GM23338 (cell line): ENCODE data around the gene FHAD1. TPM values are rescaled to one million over a fixed set of nuclear protein-coding genes. Genes with fewer than 3 reads are reported as not detected.

ENCODE experiments used
- ATAC-seq: fragments of 200-7000 bp; cut with Tn5 transposase; 3 replicates; pipeline ENCODE4 v1.9.1; 2020
- DNase-seq: peaks from one replicate; pipeline ENCODE4 v3.0.0-alpha.2; 2015; ENCODE audit warnings: low spot score
- H2AFZ ChIP-seq: fragments of 200-600 bp; sonication (generic); 2 replicates; pipeline ENCODE4 v1.8.0; 2016; ENCODE audit warnings: antibody characterized with exemption, mild to moderate bottlenecking, moderate library complexity
- H3F3A ChIP-seq: fragments of 200-600 bp; sonication (generic); replicated peaks from 2 replicates; pipeline ENCODE4 v1.8.0; 2017; ENCODE audit warnings: antibody characterized with exemption, mixed run types, low read depth
- H3K27ac ChIP-seq: fragments of 200-600 bp; sonication (generic); 2 replicates; pipeline ENCODE4 v1.6.1; 2016; ENCODE audit warnings: low read depth
- H3K27me3 ChIP-seq: fragments of 200-600 bp; sonication (generic); 2 replicates; pipeline ENCODE4 v1.8.0; 2016; ENCODE audit warnings: mild to moderate bottlenecking, mixed run types, moderate library complexity; ENCODE audit not compliant: insufficient read depth
- H3K36me3 ChIP-seq: fragments of 200-600 bp; sonication (generic); 2 replicates; pipeline ENCODE4 v1.8.0; 2016; ENCODE audit warnings: mild to moderate bottlenecking; ENCODE audit not compliant: insufficient read depth
- H3K4me1 ChIP-seq: fragments of 200-600 bp; sonication (generic); 2 replicates; pipeline ENCODE4 v1.8.0; 2016; ENCODE audit warnings: mild to moderate bottlenecking, moderate library complexity; ENCODE audit not compliant: insufficient read depth
- H3K4me2 ChIP-seq: fragments of 200-600 bp; sonication (generic); 2 replicates; pipeline ENCODE4 v1.7.1; 2017; ENCODE audit warnings: mixed run types
- H3K4me3 ChIP-seq: fragments of 200-600 bp; sonication (generic); 2 replicates; pipeline ENCODE4 v1.6.1; 2016; ENCODE audit warnings: mixed run types
- H3K79me2 ChIP-seq: fragments of 200-600 bp; sonication (generic); replicated peaks from 2 replicates; pipeline ENCODE4 v1.8.0; 2017; ENCODE audit warnings: mild to moderate bottlenecking; ENCODE audit not compliant: insufficient read depth
- H3K9me2 ChIP-seq: fragments of 200-600 bp; sonication (generic); 2 replicates; pipeline ENCODE4 v1.8.0; 2017; ENCODE audit not compliant: insufficient read depth
- H4K20me1 ChIP-seq: fragments of 200-600 bp; sonication (generic); replicated peaks from 2 replicates; pipeline ENCODE4 v1.8.0; 2017; ENCODE audit warnings: mild to moderate bottlenecking; ENCODE audit not compliant: insufficient read depth
- H3K27ac Mint-ChIP-seq: 2 replicates; pipeline ENCODE4 v1.8.0; 2020; ENCODE audit warnings: inconsistent platforms, mild to moderate bottlenecking, moderate library complexity, mixed read lengths
- H3K27me3 Mint-ChIP-seq: 3 replicates; pipeline ENCODE4 v1.8.0; 2022; ENCODE audit warnings: low read depth, mild to moderate bottlenecking, moderate library complexity, mixed read lengths, inconsistent platforms; ENCODE audit not compliant: insufficient read depth, poor library complexity
- H3K36me3 Mint-ChIP-seq: 3 replicates; pipeline ENCODE4 v1.8.0; 2021; ENCODE audit warnings: low read depth, mild to moderate bottlenecking, inconsistent platforms, moderate library complexity, mixed read lengths
- H3K4me1 Mint-ChIP-seq: 3 replicates; pipeline ENCODE4 v1.8.0; 2020; ENCODE audit warnings: mild to moderate bottlenecking, inconsistent platforms, mixed read lengths
- H3K4me3 Mint-ChIP-seq: 3 replicates; pipeline ENCODE4 v1.8.0; 2021; ENCODE audit warnings: moderate library complexity, mild to moderate bottlenecking, inconsistent platforms, mixed read lengths
- H3K9me3 Mint-ChIP-seq: 3 replicates; pipeline ENCODE4 v1.8.0; 2020; ENCODE audit warnings: moderate library complexity, mild to moderate bottlenecking, inconsistent platforms, mixed read lengths
- CREB1 ChIP-seq: fragments of 250-450 bp; sonication (Bioruptor Pico); IDR thresholded peaks from 2 replicates; pipeline ENCODE4 v1.5.0; 2020; ENCODE audit warnings: low read depth, mild to moderate bottlenecking, moderate library complexity
- CTCF ChIP-seq, 2 experiments: fragments of 200-600 bp in 1 of 2; sonication (generic) in 1 of 2; conservative IDR thresholded peaks; 2 replicates each; pipeline versions ENCODE4 v1.5.1 to v1.6.1; 2016 to 2017; ENCODE audit warnings: antibody characterized with exemption in 2 of 2, low read depth in 2 of 2, mild to moderate bottlenecking in 2 of 2, moderate library complexity in 1 of 2
- EZH2 ChIP-seq: fragments of 200-600 bp; sonication (generic); IDR thresholded peaks from one replicate; pipeline ENCODE4 v1.8.0; 2017; ENCODE audit warnings: antibody characterized with exemption, mild to moderate bottlenecking, low read depth; ENCODE audit not compliant: unreplicated experiment
- EZH2phosphoT487 ChIP-seq: fragments of 200-600 bp; sonication (generic); IDR thresholded peaks from one replicate; pipeline ENCODE4 v1.8.1; 2018; ENCODE audit warnings: antibody characterized with exemption; ENCODE audit not compliant: unreplicated experiment
- JUNB ChIP-seq: IDR thresholded peaks from one replicate; pipeline ENCODE4 v1.6.1; 2016; ENCODE audit warnings: antibody characterized with exemption; ENCODE audit not compliant: unreplicated experiment
- NANOG ChIP-seq: IDR thresholded peaks from 2 replicates; pipeline ENCODE4 v1.6.1; 2016; ENCODE audit warnings: antibody characterized with exemption, borderline replicate concordance
- POLR2AphosphoS5 ChIP-seq: IDR thresholded peaks from 2 replicates; pipeline ENCODE4 v1.6.1; 2016; ENCODE audit warnings: antibody characterized with exemption, low read depth
- STAT1 ChIP-seq: IDR thresholded peaks from one replicate; pipeline ENCODE4 v1.6.1; 2016; ENCODE audit warnings: antibody characterized with exemption; ENCODE audit not compliant: unreplicated experiment
- ZNF114 ChIP-seq: fragments of 250-450 bp; sonication (Bioruptor Pico); IDR thresholded peaks from 2 replicates; pipeline ENCODE4 v1.5.0; 2020; ENCODE audit warnings: mild to moderate bottlenecking, moderate library complexity
- ZNF331 ChIP-seq: fragments of 250-450 bp; sonication (Bioruptor Pico); IDR thresholded peaks from 2 replicates; pipeline ENCODE4 v1.5.0; 2020; ENCODE audit warnings: low read depth, mild to moderate bottlenecking, moderate library complexity
- ZNF462 ChIP-seq: fragments of 250-450 bp; sonication (Bioruptor Pico); IDR thresholded peaks from 2 replicates; pipeline ENCODE4 v1.5.0; 2020; ENCODE audit warnings: mild to moderate bottlenecking, moderate library complexity
- polyA plus RNA-seq: library from polyadenylated mRNA; unstranded; fragments of >200 nt; fragmentation: Nextera tagmentation; extraction: Ambion mirVana; gene quantifications from 2 replicates; pipeline ENCODE4 v1.2.1, GENCODE V29; 2016
- total RNA-seq: library from RNA; depleted of rRNA; stranded (reverse); fragments of >200 nt; shearing (Covaris generic); gene quantifications from 2 replicates; pipeline ENCODE4 v1.2.3, GENCODE V29; 2014
- TF ChIP-seq, protein P1 (sequence below): IDR thresholded peaks from one replicate; pipeline ENCODE4 v1.6.1; 2018; ENCODE audit warnings: antibody characterized with exemption; ENCODE audit not compliant: unreplicated experiment
- TF ChIP-seq, protein P2 (sequence below): IDR thresholded peaks from 2 replicates; pipeline ENCODE4 v1.6.1; 2016; ENCODE audit warnings: antibody characterized with exemption

The FHAD1 gene
- total and polyA plus RNA-seq, 2 experiments from 2014 or later: 1.8 to 3.3 TPM

DNA sequence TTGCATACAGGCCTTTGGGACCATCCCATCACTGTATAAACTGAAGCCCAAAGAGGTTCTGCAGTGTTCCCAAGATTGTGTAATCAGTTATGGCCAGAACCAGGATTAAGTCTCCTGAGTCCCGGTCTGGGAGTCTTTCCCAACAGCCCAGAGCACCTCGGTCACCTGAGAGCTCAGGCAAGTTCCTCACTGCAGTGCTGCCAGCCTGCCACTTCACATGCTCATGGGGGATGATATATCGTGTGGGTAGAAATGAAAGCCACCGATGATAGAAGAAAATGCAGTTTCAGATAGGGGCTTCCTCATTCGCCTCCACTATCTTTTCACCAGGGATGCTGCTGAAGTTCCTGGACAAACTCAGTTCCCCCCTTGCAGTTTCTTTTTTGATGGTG lies 30.4 kb downstream of the FHAD1 start:
- peaks cover 2% of the 10 kb centered on the region for H3K27me3 Mint-ChIP-seq

More for the DNA sequence above, 30.4 kb downstream of the FHAD1 start:
- H3K27ac Mint-ChIP-seq: no peak overlapping the region
- Histone ChIP-seq H3K36me3 (no peaks in the 10 kb centered on the region), H2AFZ (no peak overlapping the region), H3K4me3 (no peak overlapping the region), H3K9me2 (no peaks in the 10 kb centered on the region), H3K27ac (no peak overlapping the region), H3K4me2 (no peak overlapping the region), H3K4me1 (no peaks in the 10 kb centered on the region), H3F3A (no peaks in the 10 kb centered on the region), H4K20me1 (no peaks in the 10 kb centered on the region), H3K79me2 (no peaks in the 10 kb centered on the region), H3K27me3 (no peaks in the 10 kb centered on the region)
- no peak for DNase-seq
- no peaks in the 10 kb centered on the region; the same call in 2 of the 3 replicates for H3K4me1 Mint-ChIP-seq
- H3K9me3 Mint-ChIP-seq: no peaks in the 10 kb centered on the region
- no peak overlapping the region for H3K4me3 Mint-ChIP-seq
- TF ChIP-seq POLR2AphosphoS5 (no peak), ZNF462 (no peak), ZNF331 (no peak), EZH2phosphoT487 (no peak), CREB1 (CRISPR knock-in tag) (no peak), EZH2 (no peak), ZNF114 (CRISPR knock-in tag) (no peak), JUNB (no peak), CTCF (conservative IDR thresholded peaks at IDR 0.05; ENCODE audit: low read depth in 2 of 2) (no peak), STAT1 (no peak), NANOG (no peak)
- TF ChIP-seq, protein P1, sequence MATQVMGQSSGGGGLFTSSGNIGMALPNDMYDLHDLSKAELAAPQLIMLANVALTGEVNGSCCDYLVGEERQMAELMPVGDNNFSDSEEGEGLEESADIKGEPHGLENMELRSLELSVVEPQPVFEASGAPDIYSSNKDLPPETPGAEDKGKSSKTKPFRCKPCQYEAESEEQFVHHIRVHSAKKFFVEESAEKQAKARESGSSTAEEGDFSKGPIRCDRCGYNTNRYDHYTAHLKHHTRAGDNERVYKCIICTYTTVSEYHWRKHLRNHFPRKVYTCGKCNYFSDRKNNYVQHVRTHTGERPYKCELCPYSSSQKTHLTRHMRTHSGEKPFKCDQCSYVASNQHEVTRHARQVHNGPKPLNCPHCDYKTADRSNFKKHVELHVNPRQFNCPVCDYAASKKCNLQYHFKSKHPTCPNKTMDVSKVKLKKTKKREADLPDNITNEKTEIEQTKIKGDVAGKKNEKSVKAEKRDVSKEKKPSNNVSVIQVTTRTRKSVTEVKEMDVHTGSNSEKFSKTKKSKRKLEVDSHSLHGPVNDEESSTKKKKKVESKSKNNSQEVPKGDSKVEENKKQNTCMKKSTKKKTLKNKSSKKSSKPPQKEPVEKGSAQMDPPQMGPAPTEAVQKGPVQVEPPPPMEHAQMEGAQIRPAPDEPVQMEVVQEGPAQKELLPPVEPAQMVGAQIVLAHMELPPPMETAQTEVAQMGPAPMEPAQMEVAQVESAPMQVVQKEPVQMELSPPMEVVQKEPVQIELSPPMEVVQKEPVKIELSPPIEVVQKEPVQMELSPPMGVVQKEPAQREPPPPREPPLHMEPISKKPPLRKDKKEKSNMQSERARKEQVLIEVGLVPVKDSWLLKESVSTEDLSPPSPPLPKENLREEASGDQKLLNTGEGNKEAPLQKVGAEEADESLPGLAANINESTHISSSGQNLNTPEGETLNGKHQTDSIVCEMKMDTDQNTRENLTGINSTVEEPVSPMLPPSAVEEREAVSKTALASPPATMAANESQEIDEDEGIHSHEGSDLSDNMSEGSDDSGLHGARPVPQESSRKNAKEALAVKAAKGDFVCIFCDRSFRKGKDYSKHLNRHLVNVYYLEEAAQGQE: no peak
- TF ChIP-seq, protein P2, sequence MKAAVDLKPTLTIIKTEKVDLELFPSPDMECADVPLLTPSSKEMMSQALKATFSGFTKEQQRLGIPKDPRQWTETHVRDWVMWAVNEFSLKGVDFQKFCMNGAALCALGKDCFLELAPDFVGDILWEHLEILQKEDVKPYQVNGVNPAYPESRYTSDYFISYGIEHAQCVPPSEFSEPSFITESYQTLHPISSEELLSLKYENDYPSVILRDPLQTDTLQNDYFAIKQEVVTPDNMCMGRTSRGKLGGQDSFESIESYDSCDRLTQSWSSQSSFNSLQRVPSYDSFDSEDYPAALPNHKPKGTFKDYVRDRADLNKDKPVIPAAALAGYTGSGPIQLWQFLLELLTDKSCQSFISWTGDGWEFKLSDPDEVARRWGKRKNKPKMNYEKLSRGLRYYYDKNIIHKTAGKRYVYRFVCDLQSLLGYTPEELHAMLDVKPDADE: no peak
- H3K36me3 Mint-ChIP-seq: no peaks in the 10 kb centered on the region
- no peak for ATAC-seq
